ENCODE results near the gene FBN2.
"Not testable (repeated sequence)": the region's sequence is repeated elsewhere in the genome, so short reads cannot be mapped to it uniquely, and the experiment has no call there.

The FBN2 gene

GRCh38 chr5:128350705-128351104 lies 187.3 kb downstream of the FBN2 start:
- no peak for FAIRE-seq

- FAIRE-seq: no peak
These were observed 188.8 kb downstream of the FBN2 start for GRCh38 chr5:128349044-128349858.

DNA sequence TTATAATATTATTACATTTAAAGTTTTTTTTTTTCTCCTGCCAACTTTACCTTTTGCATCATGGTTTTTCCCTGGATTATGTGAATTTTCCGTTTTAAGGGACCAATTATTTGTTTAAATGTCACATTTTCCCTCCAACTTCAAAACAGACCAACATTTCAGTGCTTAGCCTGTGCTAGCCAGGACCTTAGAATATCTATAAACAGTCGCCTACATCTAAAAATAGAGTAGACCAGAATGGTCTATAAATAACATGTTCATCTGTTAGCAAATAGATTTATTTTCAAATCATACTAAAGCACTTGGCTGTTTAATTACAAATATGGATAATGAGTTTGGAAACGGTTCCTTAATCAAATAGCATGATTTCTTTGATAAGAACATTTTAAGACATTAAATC lies 192.0 kb downstream of the FBN2 start:
- FAIRE-seq: no peak

DNA sequence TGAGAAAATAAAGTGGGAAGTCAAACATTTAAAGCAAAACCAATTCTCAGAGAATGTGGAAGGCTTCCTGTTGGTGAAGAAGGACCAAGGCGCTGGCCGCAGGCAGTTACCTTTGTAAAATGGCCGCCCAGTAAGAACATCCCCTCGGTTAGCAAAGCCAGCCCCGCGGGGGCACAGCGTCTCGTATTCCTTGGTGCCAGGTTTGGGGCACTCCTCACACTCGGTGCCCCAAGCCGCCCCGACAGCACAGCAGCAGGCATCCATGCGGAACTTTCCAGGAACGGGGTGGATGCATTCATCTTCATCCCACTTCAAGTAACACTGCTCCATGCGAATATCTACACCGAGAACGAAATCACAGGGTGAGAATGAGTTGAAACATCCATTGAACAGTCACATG lies 192.8 kb downstream of the FBN2 start:
- no peak for FAIRE-seq

GRCh38 chr5:128343168-128343567 lies 194.9 kb downstream of the FBN2 start:
- FAIRE-seq: no peak

DNA sequence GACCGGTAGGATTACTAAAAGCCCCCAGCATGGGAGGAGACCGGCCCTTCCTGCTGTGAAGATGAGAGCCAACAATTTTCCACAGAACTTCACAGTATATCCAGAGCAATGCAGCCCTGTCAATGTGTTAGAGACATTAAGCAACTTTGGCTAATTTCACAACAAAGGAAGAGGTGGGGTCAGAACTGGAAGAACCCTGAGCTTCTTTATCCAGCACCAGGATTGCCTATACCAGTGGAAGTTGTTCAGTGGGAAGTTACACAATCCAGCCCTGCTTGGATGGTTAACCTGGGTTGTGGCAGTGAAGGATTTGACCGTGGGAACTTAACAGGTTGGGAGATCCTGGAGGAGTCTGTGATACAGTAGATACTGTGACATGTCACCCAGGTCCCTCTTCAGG lies 197.0 kb downstream of the FBN2 start:
- no peak for FAIRE-seq

DNA sequence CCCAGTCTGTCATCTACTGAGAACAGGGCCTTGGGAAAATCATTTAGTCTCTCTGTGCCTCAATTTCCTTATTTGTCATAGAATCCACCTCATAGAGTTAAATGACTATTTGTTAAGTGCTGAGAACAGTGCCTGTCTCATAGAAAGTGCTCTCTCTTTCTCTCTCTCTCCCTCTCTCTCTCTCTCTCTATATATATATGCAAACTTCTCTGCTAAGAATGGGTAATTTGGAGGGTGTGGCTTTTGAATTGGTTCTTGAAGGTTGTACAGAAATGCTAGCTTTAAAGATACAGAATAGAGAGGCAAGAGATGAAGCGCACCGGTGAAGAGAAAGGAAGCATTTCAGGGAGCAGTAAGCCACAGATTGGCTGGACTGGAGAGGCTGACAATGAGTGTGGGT lies 197.4 kb downstream of the FBN2 start:
- no peak for FAIRE-seq

GRCh38 chr5:128339585-128339984 lies 198.5 kb downstream of the FBN2 start:
- FAIRE-seq: no peak

GRCh38 chr5:128338649-128339048 lies 199.4 kb downstream of the FBN2 start:
- no peak for FAIRE-seq

- no peak for FAIRE-seq
These were observed 202.7 kb downstream of the FBN2 start for GRCh38 chr5:128335339-128335738.

DNA sequence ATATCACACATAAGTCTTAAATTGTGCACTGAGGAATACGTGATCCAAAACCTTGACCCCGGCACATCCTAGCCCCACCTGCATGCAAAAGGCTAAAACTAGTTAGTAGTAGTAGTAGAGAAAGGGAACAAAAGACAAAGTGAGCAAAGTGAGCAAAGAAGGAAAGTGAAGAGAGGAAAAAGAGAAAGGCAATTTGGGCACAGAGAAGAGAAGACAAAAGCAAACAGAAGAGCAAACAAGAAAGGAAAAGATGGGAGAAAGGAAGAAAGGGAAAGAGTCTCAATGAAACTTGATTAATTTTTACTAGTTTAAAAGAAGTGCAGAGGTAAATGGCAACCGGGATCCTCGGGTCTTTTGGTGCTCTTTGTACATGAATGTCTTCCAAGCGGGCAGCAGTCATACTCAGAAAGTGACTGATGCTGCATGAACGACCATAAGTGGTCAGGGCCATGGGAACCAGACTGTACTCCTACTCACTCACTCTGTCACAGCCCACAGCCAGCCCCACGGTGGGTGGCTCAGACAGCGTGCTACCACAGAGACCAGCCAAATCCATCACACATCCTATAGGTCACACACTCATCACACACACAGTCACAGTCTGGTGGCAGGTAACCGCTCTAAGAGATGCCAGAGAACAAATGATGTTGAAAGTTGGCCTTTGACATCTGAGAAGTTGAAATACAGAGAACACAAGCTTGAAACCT lies 203.9 kb downstream of the FBN2 start:
- no peak for FAIRE-seq

DNA sequence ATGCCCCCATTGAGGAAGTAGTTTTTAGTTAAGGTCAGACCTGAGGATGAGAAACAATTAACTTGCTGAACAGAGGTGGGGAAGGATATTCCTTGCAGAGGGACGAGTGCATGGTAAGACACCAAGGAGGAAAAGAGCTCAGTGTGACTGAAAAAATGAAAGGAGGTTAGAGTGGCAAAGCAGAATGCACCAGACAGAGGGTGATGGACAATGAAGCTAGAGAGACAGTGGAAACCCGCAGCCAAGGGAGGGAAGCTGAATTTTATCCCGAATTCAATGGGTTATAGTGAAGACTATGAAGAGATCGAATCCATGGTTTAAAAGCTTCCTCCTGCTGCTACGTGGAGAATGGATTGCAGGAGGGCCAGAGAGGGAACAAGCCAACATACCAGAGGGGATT lies 206.8 kb downstream of the FBN2 start:
- FAIRE-seq: no peak

- FAIRE-seq: no peak
These were observed 208.6 kb downstream of the FBN2 start for GRCh38 chr5:128329386-128329939.

DNA sequence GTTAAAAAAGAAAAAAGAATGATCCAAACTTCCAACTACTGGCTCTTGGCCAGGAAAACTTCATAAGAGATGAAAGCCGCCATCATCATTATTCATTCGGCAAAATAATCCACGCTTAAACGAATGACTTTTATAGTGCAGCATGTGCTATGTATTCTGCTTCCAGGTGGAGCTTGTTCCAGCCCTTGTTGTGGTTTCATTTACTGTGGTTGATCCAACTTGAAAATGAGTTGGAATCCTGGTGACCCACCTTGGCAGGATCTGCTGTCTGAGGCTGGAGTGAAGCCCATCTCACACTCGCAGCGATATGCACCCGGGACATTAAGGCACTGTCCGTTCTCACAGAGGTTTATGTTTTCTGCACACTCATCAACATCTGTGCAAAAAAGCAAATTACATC lies 209.6 kb downstream of the FBN2 start:
- FAIRE-seq: no peak

DNA sequence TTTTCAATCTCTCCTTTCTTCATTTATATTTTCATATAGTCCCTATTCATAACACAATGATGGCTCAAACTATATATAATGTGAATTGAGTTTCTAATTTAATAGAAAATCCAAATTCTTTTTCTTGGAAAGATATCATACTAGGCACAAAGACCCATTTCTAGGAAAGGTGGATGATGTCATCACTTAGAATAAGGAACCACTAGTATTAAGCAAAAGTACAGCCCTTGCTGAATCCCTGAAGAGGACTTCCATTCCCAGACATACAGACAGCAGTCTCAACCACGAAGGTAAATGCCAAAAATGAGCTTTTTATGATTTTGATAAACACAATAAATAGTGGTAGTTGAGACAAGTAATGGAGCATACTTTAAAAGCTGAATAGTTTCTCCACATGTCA lies 210.0 kb downstream of the FBN2 start:
- no peak for FAIRE-seq

GRCh38 chr5:128321418-128321817 lies 216.6 kb downstream of the FBN2 start:
- FAIRE-seq: not testable (repeated sequence)

DNA sequence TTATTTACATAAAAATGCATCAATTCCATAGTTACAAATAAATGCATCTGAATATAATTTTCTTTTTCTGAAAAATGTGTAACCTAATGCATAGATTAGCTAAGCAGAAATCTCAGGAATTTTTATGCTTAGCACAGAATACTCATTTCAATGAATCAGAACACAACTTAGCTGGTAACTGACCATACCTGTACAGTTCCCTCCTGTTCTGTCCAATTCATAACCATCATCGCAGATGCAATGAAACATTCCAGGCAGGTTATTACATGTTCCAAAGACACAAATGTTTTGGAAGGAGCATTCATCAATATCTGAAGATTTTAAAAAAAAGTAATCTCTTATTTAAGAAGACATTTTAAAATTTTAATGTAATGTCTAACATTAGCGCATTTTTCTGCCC lies 219.4 kb downstream of the FBN2 start:
- FAIRE-seq: no peak

- FAIRE-seq: no peak
These were observed 220.6 kb downstream of the FBN2 start for GRCh38 chr5:128317481-128317880.

DNA sequence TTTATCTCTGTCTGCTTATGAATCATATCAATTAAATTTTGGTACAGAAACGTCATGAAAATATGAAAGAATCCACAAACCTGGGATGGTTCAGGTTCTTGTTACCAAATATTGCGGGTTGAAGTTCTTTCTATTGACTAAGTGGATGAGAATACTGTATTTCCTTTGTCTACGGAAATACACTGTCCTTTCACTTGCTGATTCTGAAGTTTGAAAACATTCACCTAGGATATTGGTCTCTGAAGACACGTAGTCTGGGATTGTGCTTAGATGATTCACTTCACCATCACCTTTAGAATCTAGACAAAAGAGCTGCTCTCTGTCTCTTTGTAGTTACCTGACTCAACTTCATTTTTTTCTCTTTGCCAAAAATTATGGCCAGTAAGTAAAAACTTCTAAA lies 222.4 kb downstream of the FBN2 start:
- no peak for FAIRE-seq

- FAIRE-seq: no peak
These were observed 232.7 kb downstream of the FBN2 start for GRCh38 chr5:128305341-128305740.

- no peak for FAIRE-seq
These were observed 233.3 kb downstream of the FBN2 start for GRCh38 chr5:128304791-128305190.

DNA sequence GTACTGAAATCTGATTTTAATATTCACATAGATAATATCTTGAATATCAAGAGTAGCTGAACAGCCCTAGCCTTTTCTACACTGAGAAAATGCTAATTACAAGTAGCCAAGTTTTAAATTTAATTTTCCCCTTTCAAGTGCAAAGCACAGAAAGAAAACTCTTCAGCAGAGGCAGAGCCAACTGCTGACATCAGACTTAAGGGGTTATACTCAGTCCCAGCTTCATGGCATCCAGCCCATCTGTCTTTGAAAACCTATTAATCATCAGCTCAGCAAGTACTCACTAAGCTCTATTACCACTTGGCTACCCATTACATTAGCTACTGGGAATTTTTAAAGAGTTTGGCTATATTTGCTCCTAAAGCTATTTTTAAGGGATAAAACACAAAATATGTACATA lies 234.0 kb downstream of the FBN2 start:
- no peak for FAIRE-seq

DNA sequence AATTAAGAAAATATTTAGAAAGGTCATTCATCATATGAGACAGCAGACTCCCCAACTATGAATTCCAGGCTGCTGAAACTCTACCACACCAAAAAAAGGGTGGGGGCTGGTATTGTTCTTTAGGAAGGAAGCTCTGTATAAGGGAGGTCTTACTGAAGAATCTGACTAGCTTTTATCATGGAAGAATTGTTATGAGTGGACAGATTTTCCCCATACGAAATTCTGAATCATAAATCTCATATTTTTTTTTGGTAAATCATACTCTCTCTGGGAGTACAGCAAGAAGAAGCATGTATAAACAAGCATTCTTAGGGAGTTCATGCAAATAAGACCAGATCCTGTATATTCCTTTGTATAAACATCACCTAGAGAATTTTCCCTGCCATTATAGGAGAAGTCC lies 234.5 kb downstream of the FBN2 start:
- no peak for FAIRE-seq

DNA sequence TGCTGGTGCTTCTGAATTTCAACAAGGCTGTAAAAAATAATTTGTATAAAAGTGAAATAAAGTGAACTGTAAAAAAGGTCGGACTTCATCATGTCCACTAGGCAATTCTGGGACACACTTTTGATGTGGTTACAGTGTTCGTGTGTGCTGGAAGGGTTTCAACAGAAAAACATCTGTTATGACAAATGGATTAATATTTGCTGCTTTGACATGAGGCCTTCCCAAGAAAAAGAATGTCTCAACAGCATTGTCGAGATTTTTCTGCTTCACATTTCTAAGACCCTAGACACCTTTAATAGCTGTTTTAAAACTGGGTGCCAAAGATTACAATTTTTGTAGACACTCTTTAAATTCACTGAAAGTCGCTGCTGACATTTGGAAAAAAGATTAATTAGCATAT lies 237.9 kb downstream of the FBN2 start:
- FAIRE-seq: no peak

Data from TTC549 (cell line).